ENCODE measurements around the gene TRAPPC3.

The TRAPPC3 gene

DNA sequence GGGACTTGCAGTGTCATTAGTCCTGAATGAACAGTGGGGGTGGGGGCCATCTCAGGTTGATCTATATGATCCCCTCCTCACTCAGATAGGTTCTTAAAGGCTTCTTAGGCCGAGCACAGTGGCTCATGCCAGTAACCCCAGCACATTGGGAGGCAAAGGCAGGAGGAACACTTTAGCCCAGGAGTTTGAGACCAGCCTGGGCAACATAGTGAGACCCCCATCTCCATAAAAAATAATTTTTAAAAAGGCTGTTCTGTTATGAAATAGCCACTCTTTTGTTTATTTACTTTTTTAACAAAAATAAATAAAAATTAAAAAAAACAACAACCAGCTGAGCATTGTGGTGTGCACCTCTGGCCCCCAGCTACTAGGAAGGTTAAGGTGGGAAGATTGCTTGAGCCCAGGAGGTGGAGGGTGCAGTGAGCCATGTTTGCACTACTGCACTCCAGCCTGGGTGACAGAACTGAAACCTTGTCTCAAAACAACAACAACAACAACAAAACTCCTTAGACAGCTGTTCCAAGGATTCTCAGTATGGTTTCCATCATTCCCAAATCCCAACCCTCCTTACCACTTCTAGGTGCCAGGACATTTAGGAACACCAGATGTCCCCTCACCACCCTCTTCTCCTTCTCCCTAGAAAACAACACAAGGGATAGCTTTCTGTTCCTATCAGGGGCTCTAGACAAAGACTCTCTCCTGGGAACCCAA is 2.0 kb upstream of the TRAPPC3 start:
- no CpG with 5 or more reads among the region's 1 CpG for WGBS (ENCODE audit: insufficient coverage, insufficient read length)
- H3K4me3 ChIP-seq (ENCODE audit: low read length): no peak overlapping the region
- no peaks in the 10 kb centered on the region for H3K9me3 ChIP-seq (ENCODE audit: control insufficient read depth, insufficient read depth, low read length)
- no peak overlapping the region for H3K27ac ChIP-seq (ENCODE audit: low read length)
- H3K36me3 ChIP-seq (ENCODE audit: control insufficient read depth, insufficient read depth, low read length): no peaks in the 10 kb centered on the region
- H3K4me1 ChIP-seq (ENCODE audit: control insufficient read depth, insufficient read depth, low read length): peaks cover 8% of the 10 kb centered on the region; the same call in 1 of the 2 replicates
- no peak for DNase-seq (ENCODE audit: low read depth, low spot score)
- peaks cover 20% of the 10 kb centered on the region for H3K27me3 ChIP-seq (ENCODE audit: control insufficient read depth, insufficient read depth, low read length)

DNA sequence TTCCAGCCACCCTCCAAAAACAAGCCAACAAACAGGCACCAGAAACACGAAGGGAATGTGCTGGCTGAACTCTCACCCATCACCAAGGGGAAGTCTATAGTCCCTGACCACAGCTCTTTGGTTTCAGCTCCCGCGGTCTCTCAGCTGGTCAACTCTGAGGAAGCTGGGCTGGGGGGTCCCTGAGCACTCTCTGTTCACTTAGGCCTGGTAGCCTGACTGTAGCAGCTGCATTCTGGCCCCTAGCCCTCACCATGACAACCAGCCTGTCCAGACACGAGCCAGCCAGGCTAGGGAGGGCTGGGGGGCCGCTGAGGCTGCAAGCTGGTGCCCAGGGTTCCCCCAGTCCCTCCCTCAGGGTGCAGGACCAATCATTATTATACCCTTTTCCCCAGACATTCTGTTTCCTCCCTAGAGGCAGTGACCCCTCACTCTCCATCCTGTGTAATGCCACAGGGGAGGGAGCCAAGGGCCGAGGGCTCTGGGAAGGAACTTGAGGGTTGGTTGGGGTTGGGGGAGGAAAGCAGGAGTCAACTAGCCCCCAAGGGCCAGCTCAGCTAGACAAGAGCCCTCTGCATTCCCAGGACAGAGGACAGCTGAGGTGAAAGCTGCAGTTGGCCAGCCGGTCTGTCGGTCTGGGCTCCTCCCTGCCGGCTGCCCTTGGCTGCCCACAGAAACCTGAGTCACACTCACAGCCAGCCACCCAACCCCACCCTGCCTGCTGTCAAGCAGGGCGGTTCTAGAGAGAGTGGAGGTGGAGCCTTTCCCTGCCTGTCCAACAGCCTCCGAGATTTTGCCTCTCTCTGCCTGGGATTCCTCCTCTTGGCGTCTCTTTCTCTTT is 1.2 kb upstream of the TRAPPC3 start:
- Histone ChIP-seq H3K27me3 (ENCODE audit: control insufficient read depth, insufficient read depth, low read length) (peaks cover 20% of the 10 kb centered on the region), H3K4me1 (ENCODE audit: control insufficient read depth, insufficient read depth, low read length) (peaks cover 8% of the 10 kb centered on the region; the same call in 1 of the 2 replicates), H3K9me3 (ENCODE audit: control insufficient read depth, insufficient read depth, low read length) (no peaks in the 10 kb centered on the region), H3K36me3 (ENCODE audit: control insufficient read depth, insufficient read depth, low read length) (no peaks in the 10 kb centered on the region), H3K4me3 (ENCODE audit: low read length) (no peak overlapping the region), H3K27ac (ENCODE audit: low read length) (no peak overlapping the region)
- WGBS (ENCODE audit: insufficient coverage, insufficient read length): no CpG with 5 or more reads among the region's 12 CpGs
- DNase-seq (ENCODE audit: low read depth, low spot score): no peak

- Histone ChIP-seq H3K36me3 (ENCODE audit: control insufficient read depth, insufficient read depth, low read length) (no peaks in the 10 kb centered on the region), H3K4me1 (ENCODE audit: control insufficient read depth, insufficient read depth, low read length) (peaks cover 6% of the 10 kb centered on the region; the same call in 1 of the 2 replicates)
- WGBS (ENCODE audit: insufficient coverage, insufficient read length): no CpG with 5 or more reads among the region's 6 CpGs
These were observed 648 bp upstream of the TRAPPC3 start for GRCh38 chr1:36149973-36150295.

DNA sequence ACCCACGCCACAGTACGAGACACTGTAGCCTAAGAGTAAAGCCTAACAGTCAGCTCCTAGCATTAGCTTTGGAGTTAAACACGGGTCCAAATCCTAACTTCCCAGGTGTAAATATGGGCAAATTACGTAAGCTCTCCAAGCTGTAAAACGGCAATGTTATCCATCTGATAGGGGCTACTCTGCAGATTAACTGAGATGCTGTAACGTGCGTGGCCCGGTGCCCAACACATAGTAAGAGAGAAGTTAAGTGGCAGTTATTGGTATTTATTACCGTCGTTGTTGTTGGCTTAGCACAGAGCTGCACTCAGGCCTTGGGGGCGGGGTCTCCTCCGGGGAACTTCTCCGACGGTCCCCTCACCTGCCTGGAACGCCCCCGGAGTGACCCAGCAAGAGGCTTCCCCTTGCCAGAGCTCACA is 457 bp downstream of the TRAPPC3 start:
- Histone ChIP-seq H3K27ac (ENCODE audit: low read length) (no peak overlapping the region), H3K9me3 (ENCODE audit: control insufficient read depth, insufficient read depth, low read length) (no peaks in the 10 kb centered on the region), H3K4me1 (ENCODE audit: control insufficient read depth, insufficient read depth, low read length) (peaks cover 6% of the 10 kb centered on the region; the same call in 1 of the 2 replicates), H3K36me3 (ENCODE audit: control insufficient read depth, insufficient read depth, low read length) (no peaks in the 10 kb centered on the region), H3K27me3 (ENCODE audit: control insufficient read depth, insufficient read depth, low read length) (peaks cover 10% of the 10 kb centered on the region), H3K4me3 (ENCODE audit: low read length) (peak overlapping the region; percentile 52; the same call in 1 of the 2 replicates)
- DNase-seq (ENCODE audit: low read depth, low spot score): no peak
- WGBS (ENCODE audit: insufficient coverage, insufficient read length): no CpG with 5 or more reads among the region's 16 CpGs

More at GRCh38 chr1:36149973-36150295, 648 bp upstream of the TRAPPC3 start:
- no peak for DNase-seq (ENCODE audit: low read depth, low spot score)
- Histone ChIP-seq H3K4me3 (ENCODE audit: low read length) (no peak overlapping the region), H3K27ac (ENCODE audit: low read length) (no peak overlapping the region), H3K9me3 (ENCODE audit: control insufficient read depth, insufficient read depth, low read length) (no peaks in the 10 kb centered on the region), H3K27me3 (ENCODE audit: control insufficient read depth, insufficient read depth, low read length) (peaks cover 19% of the 10 kb centered on the region)

DNA sequence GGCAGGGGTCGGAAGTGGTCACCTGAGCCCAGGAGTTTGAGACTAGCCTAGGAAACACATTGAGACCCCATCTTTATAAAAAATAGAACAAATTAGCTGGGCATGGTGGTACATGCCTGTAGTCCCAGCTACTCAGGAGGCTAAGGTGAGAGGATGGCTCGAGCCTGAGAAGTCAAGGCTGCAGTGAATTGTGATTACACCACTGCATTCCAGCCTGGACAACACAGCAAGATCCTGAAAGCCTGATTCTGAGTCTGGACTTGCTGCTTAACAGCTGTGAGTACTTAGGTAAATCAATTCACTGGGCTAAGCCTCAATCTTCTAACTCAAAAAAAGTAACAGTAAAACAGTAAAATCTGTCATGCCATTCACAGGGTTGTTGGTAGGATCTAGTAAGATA is 4.9 kb downstream of the TRAPPC3 start:
- no CpG with 5 or more reads among the region's 2 CpGs for WGBS (ENCODE audit: insufficient coverage, insufficient read length)

GRCh38 chr1:36143424-36143823 is 5.9 kb downstream of the TRAPPC3 start:
- no CpG with 5 or more reads among the region's 4 CpGs for WGBS (ENCODE audit: insufficient coverage, insufficient read length)
- Histone ChIP-seq H3K36me3 (ENCODE audit: control insufficient read depth, insufficient read depth, low read length) (no peaks in the 10 kb centered on the region), H3K4me3 (ENCODE audit: low read length) (no peak overlapping the region)

More for the DNA sequence above, 4.9 kb downstream of the TRAPPC3 start:
- H3K27ac ChIP-seq (ENCODE audit: low read length): no peak overlapping the region
- H3K4me1 ChIP-seq (ENCODE audit: control insufficient read depth, insufficient read depth, low read length): no peaks in the 10 kb centered on the region
- no peaks in the 10 kb centered on the region for H3K9me3 ChIP-seq (ENCODE audit: control insufficient read depth, insufficient read depth, low read length)
- H3K27me3 ChIP-seq (ENCODE audit: control insufficient read depth, insufficient read depth, low read length): no peaks in the 10 kb centered on the region
- no peak for DNase-seq (ENCODE audit: low read depth, low spot score)
- no peaks in the 10 kb centered on the region for H3K36me3 ChIP-seq (ENCODE audit: control insufficient read depth, insufficient read depth, low read length)
- H3K4me3 ChIP-seq (ENCODE audit: low read length): no peak overlapping the region

GRCh38 chr1:36142121-36142520 is 7.2 kb downstream of the TRAPPC3 start:
- DNase-seq (ENCODE audit: low read depth, low spot score): no peak
- no peaks in the 10 kb centered on the region for H3K9me3 ChIP-seq (ENCODE audit: control insufficient read depth, insufficient read depth, low read length)
- WGBS (ENCODE audit: insufficient coverage, insufficient read length): no CpG with 5 or more reads among the region's 1 CpG
- H3K27ac ChIP-seq (ENCODE audit: low read length): no peak overlapping the region
- no peaks in the 10 kb centered on the region for H3K36me3 ChIP-seq (ENCODE audit: control insufficient read depth, insufficient read depth, low read length)
- no peaks in the 10 kb centered on the region for H3K27me3 ChIP-seq (ENCODE audit: control insufficient read depth, insufficient read depth, low read length)
- no peak overlapping the region for H3K4me3 ChIP-seq (ENCODE audit: low read length)
- H3K4me1 ChIP-seq (ENCODE audit: control insufficient read depth, insufficient read depth, low read length): no peaks in the 10 kb centered on the region

More at GRCh38 chr1:36143424-36143823, 5.9 kb downstream of the TRAPPC3 start:
- DNase-seq (ENCODE audit: low read depth, low spot score): no peak
- Histone ChIP-seq H3K27ac (ENCODE audit: low read length) (no peak overlapping the region), H3K27me3 (ENCODE audit: control insufficient read depth, insufficient read depth, low read length) (no peaks in the 10 kb centered on the region), H3K9me3 (ENCODE audit: control insufficient read depth, insufficient read depth, low read length) (no peaks in the 10 kb centered on the region), H3K4me1 (ENCODE audit: control insufficient read depth, insufficient read depth, low read length) (no peaks in the 10 kb centered on the region)

GRCh38 chr1:36139521-36139920 is 9.8 kb downstream of the TRAPPC3 start:
- no peak overlapping the region for H3K4me3 ChIP-seq (ENCODE audit: low read length)
- H3K27ac ChIP-seq (ENCODE audit: low read length): no peak overlapping the region
- H3K9me3 ChIP-seq (ENCODE audit: control insufficient read depth, insufficient read depth, low read length): no peaks in the 10 kb centered on the region
- no peaks in the 10 kb centered on the region for H3K4me1 ChIP-seq (ENCODE audit: control insufficient read depth, insufficient read depth, low read length)
- WGBS (ENCODE audit: insufficient coverage, insufficient read length): no CpG with 5 or more reads among the region's 5 CpGs
- DNase-seq (ENCODE audit: low read depth, low spot score): no peak
- no peaks in the 10 kb centered on the region for H3K27me3 ChIP-seq (ENCODE audit: control insufficient read depth, insufficient read depth, low read length)
- H3K36me3 ChIP-seq (ENCODE audit: control insufficient read depth, insufficient read depth, low read length): no peaks in the 10 kb centered on the region

DNA sequence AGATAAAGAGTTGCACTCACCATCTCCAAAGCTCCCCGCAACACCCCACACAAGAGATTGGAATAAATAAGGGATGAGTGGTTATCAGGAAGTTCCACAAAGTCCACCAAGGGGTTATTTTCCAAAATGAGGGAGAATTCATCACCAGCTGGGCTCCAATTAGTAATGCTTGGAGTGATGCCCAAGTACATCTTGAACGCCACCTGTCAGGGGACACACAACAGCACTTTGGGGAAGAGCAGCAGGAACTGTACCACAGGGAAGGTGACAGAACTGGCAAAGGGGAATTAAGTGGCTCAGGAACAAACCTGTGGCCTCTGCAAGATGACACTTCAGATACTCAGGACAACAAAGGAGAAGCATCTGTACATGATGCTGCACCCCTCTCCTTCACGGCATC is 11.5 kb downstream of the TRAPPC3 start:
- H3K27me3 ChIP-seq (ENCODE audit: control insufficient read depth, insufficient read depth, low read length): no peaks in the 10 kb centered on the region
- H3K36me3 ChIP-seq (ENCODE audit: control insufficient read depth, insufficient read depth, low read length): no peaks in the 10 kb centered on the region
- no peak for DNase-seq (ENCODE audit: low read depth, low spot score)
- H3K4me1 ChIP-seq (ENCODE audit: control insufficient read depth, insufficient read depth, low read length): no peaks in the 10 kb centered on the region
- no peak overlapping the region for H3K27ac ChIP-seq (ENCODE audit: low read length)
- no CpG with 5 or more reads among the region's 3 CpGs for WGBS (ENCODE audit: insufficient coverage, insufficient read length)
- no peaks in the 10 kb centered on the region for H3K9me3 ChIP-seq (ENCODE audit: control insufficient read depth, insufficient read depth, low read length)
- H3K4me3 ChIP-seq (ENCODE audit: low read length): no peak overlapping the region

- Histone ChIP-seq H3K27me3 (ENCODE audit: control insufficient read depth, insufficient read depth, low read length) (no peaks in the 10 kb centered on the region), H3K4me3 (ENCODE audit: low read length) (no peak overlapping the region), H3K27ac (ENCODE audit: low read length) (no peak overlapping the region), H3K9me3 (ENCODE audit: control insufficient read depth, insufficient read depth, low read length) (no peaks in the 10 kb centered on the region), H3K36me3 (ENCODE audit: control insufficient read depth, insufficient read depth, low read length) (no peaks in the 10 kb centered on the region), H3K4me1 (ENCODE audit: control insufficient read depth, insufficient read depth, low read length) (no peaks in the 10 kb centered on the region)
- DNase-seq (ENCODE audit: low read depth, low spot score): no peak
- no CpG with 5 or more reads among the region's 5 CpGs for WGBS (ENCODE audit: insufficient coverage, insufficient read length)
These were observed 12.1 kb downstream of the TRAPPC3 start for GRCh38 chr1:36137226-36137625.

Data from iPS DF 6.9 (cell line).